GM18951 (cell line): ENCODE data around the gene DTNBP1.

Source experiments
- POLR2A ChIP-seq: IDR thresholded peaks from 4 replicates; pipeline ENCODE4 v1.6.1; 2011; ENCODE audit warnings: mild to moderate bottlenecking; ENCODE audit not compliant: insufficient read length, insufficient read depth; ENCODE audit errors: extremely low read depth
- in situ Hi-C: fragments of 300-500 bp; cut with MboI; formaldehyde crosslinking; loops from one replicate; pipeline ENCODE4 v1.12.0; 2022; ENCODE audit warnings: low sequenced_read_pairs, mixed read lengths, inconsistent platforms; ENCODE audit not compliant: unreplicated experiment

Gene DTNBP1

GRCh38 chr6:15662326-15663129 lies at the start of gene DTNBP1:
TSS of gene DTNBP1 (minus strand) at chr6:15663028. CDS start at chr6:15662869, 159 bp downstream.
- peak; percentile 59 for TF ChIP-seq POLR2A
- in situ Hi-C loops, result no loop called here

- TF ChIP-seq POLR2A, result no peak
- in situ Hi-C loops, result no loop called here
Observed at GRCh38 chr6:15709651-15710269, 46.9 kb upstream of the DTNBP1 start.

- TF ChIP-seq POLR2A, result no peak
- in situ Hi-C loops, result no loop called here
Observed at GRCh38 chr6:15708231-15708630, 45.4 kb upstream of the DTNBP1 start.

- in situ Hi-C loops, result no loop called here
- no peak for TF ChIP-seq POLR2A
Observed at GRCh38 chr6:15705981-15706380, 43.2 kb upstream of the DTNBP1 start.

GRCh38 chr6:15698471-15698870 lies 35.6 kb upstream of the DTNBP1 start:
- in situ Hi-C loops, result loop anchor here (10.0 kb wide), 1 partner anchor 476 kb away; no protein-coding TSS in a partner anchor

GRCh38 chr6:15697895-15698294 lies 35.1 kb upstream of the DTNBP1 start:
- in situ Hi-C loops, result loop anchor here (10.0 kb wide), 1 partner anchor 477 kb away; no protein-coding TSS in a partner anchor
- TF ChIP-seq POLR2A, result no peak

More at GRCh38 chr6:15698471-15698870, 35.6 kb upstream of the DTNBP1 start:
- TF ChIP-seq POLR2A, result no peak

GRCh38 chr6:15691250-15691869 lies 28.5 kb upstream of the DTNBP1 start:
- in situ Hi-C loops, result loop anchor here (10.0 kb wide), 1 partner anchor 483 kb away; no protein-coding TSS in a partner anchor
- TF ChIP-seq POLR2A, result no peak

GRCh38 chr6:15690510-15690909 lies 27.7 kb upstream of the DTNBP1 start:
- no peak for TF ChIP-seq POLR2A
- in situ Hi-C loops, result loop anchor here (10.0 kb wide), 1 partner anchor 484 kb away; no protein-coding TSS in a partner anchor

GRCh38 chr6:15689586-15690482 lies 27.0 kb upstream of the DTNBP1 start:
- TF ChIP-seq POLR2A, result no peak
- in situ Hi-C loops, result loop anchor here (10.0 kb wide), 1 partner anchor 485 kb away; no protein-coding TSS in a partner anchor

GRCh38 chr6:15685619-15686018 lies 22.8 kb upstream of the DTNBP1 start:
- in situ Hi-C loops, result no loop called here
- no peak for TF ChIP-seq POLR2A

- in situ Hi-C loops, result no loop called here
- no peak for TF ChIP-seq POLR2A
Observed at GRCh38 chr6:15682965-15683822, 20.4 kb upstream of the DTNBP1 start.
